G401 (cell line): ENCODE data around the gene GALNS. TPM values are rescaled to one million over a fixed set of nuclear protein-coding genes. Genes with fewer than 3 reads are reported as not detected.

Source experiments
- DNase-seq: peaks from one replicate; pipeline ENCODE4 v3.0.0-alpha.2; 2015; ENCODE audit warnings: low spot score
- in situ Hi-C: cut with HindIII; loops from 2 replicates; pipeline ENCODE4 v1.10.0; 2016; ENCODE audit warnings: low sequenced_read_pairs, mixed read lengths
- total RNA-seq: library from RNA; depleted of rRNA; stranded (reverse); fragments of >200 nt; shearing (Covaris generic); gene quantifications from 2 replicates; pipeline ENCODE4 v1.2.3, GENCODE V29; 2014

Gene GALNS
- total RNA-seq, 1 experiment from 2014 or later, result 12.3 TPM

GRCh38 chr16:88842308-88842756, 14.4 kb downstream of the GALNS start:
- in situ Hi-C loops, result no loop called here

GRCh38 chr16:88841521-88842307, 15.0 kb downstream of the GALNS start:
- in situ Hi-C loops, result no loop called here
- no peak for DNase-seq

More at GRCh38 chr16:88842308-88842756, 14.4 kb downstream of the GALNS start:
- no peak for DNase-seq

DNA sequence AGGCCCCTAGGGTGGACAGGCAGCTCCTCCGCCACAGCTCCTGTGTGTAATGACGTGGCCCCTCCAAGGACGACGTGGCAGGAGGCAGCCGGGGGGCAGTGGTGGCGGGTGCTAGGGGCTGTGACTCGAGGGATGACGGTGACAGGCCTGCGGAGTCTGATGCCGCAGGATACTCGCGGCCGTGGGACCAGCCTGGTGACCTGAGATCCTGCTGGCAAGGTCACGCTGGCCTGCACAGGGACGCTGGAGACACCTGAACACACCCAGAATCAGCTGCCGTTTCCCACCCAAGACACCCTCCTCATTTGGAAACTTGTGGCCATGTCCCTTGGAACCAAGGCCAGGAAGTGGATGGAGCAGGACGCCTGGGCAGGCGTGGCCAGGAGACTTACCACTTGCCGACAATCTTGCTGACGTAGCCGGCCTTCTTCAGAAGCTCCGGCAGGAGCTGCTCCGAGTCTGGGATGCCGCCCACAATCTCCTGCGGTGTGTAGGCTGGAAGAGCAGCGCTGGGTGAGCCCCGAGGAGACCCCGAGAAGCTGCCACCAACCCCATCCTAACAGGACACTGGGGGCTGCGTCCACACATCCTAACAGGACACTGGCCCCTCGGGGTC, 16.0 kb downstream of the GALNS start:
- in situ Hi-C loops, result no loop called here

GRCh38 chr16:88839745-88840599, 16.8 kb downstream of the GALNS start:
- no peak for DNase-seq
- in situ Hi-C loops, result no loop called here

More for the DNA sequence above, 16.0 kb downstream of the GALNS start:
- DNase-seq, result no peak

DNA sequence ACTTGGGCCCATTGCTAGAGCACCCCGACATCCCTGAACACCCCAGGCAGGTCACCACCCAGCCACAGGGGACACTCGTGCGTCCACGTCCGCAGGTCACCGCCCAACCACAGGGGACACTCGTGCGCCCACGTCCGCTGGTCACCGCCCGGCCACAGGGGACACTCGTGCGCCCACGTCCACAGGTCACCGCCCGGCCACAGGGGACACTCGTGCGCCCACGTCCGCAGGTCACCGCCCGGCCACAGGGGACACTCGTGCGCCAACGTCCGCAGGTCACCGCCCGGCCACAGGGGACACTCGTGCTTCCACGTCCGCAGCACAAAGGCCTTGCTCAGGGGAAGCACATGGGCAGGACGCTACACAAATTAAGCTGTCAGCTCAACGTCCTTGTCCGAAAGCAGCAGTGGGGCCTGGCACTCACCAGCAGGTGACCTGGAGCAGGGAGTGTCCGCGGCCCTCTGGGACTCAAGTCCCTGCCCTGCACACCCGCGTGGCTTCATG, 17.7 kb downstream of the GALNS start:
- no peak for DNase-seq

DNA sequence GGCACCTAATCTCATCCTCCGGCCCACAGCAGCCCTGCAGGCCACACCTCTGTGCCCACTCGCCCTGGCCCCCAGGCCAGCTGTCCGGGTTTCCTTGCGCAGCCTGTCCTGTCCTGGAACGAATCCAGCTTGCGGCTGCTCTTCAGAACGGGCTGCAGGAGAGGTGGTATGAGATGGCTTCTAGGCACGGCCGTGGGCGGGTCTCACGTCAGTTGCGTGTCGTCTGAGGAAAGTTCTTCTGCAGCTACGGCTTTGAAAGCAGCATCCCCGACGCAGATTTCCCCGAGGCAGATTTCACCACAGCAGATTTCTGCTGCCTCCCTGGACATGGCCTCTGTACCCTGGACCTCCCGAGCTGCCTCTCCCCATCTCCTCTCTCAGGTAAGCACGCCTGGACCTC, 18.2 kb downstream of the GALNS start:
- no peak for DNase-seq
- in situ Hi-C loops, result no loop called here

More for the DNA sequence above, 17.7 kb downstream of the GALNS start:
- in situ Hi-C loops, result no loop called here

DNA sequence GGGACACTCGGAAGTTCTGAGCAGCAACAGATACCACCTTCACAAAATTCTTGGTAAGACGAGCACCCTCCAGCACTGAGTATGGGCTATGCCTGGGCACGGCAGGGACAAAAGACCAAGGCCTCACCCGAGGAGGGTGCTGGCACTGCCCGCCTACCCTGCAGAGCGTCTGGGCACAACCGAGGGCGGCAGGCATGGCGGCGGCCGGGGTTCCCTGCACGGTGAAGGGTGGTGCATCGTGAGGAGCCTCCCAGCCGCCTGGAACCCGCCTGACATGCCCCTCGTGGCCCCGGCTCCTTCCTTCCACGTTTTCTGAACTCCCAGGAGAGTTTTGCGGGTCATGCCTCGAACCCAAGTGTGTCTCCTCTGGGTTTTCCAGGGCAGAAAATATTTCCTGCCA, 18.9 kb downstream of the GALNS start:
- in situ Hi-C loops, result no loop called here
- DNase-seq, result no peak

DNA sequence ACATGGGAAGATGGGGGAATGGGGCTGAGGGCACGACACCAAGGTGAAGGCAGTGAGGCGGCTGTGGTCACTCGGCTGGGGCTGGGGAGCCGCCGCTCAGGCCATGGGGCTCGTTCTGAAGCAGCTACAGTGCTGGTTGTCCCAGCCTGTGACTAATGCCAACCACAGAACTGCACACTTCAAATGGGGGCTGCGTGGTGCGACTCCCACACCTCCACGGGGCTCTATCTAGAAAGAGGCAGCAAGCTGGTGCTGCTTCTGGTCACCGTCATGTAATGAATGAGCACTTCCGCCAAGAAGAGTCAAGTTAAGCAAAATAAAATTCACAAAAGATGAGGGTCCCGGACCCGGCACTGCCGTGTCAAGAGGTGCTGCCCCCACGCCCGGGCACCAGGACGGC, 20.0 kb downstream of the GALNS start:
- no peak for DNase-seq
- in situ Hi-C loops, result no loop called here

- in situ Hi-C loops, result no loop called here
- no peak for DNase-seq
Measured at GRCh38 chr16:88835818-88836217, 20.9 kb downstream of the GALNS start.

GRCh38 chr16:88835383-88835782, 21.4 kb downstream of the GALNS start:
- no peak for DNase-seq

GRCh38 chr16:88834670-88835069, 22.1 kb downstream of the GALNS start:
- no peak for DNase-seq
- in situ Hi-C loops, result no loop called here

More at GRCh38 chr16:88835383-88835782, 21.4 kb downstream of the GALNS start:
- in situ Hi-C loops, result no loop called here

- no peak for DNase-seq
- in situ Hi-C loops, result no loop called here
Measured at GRCh38 chr16:88833086-88833485, 23.7 kb downstream of the GALNS start.

DNA sequence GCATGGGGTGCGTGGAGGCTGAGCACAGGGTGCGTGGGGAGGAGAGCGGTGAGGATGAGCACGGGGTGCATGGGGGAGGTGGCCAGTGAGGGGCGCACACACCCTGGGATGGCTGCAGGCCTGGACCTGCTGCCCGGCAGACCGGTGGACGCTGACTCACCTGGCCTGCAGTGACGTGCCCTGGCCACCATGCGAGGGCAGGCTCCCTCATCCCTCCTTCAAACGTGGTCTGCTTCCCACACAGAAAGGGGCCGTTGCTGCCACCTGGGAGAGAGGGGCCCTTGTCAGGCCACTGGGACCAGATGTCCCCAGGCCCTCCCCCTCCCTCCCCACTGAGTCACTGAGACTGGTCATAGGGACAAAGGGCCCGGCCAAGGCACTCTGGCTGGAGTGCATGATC, 24.9 kb downstream of the GALNS start:
- in situ Hi-C loops, result no loop called here
- no peak for DNase-seq

DNA sequence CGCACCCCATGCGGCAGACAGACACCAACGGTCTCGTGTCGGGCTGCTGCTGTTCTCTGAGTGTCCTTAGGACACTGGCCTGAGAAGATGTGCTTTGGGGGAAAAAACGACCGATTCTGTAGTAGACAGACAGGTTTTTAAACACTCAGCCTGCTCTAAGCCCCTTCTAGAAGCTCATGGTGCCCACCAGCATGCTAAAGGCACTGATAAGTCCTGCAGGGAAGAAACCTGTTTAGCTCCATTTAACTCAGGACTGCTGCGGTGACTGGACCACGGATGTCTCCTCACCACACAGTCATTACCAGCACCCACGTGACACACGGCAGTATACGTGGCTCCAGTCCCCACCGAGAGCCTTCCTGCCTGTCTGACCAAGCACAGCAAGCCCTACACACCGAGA, 26.0 kb downstream of the GALNS start:
- DNase-seq, result no peak
- in situ Hi-C loops, result no loop called here

DNA sequence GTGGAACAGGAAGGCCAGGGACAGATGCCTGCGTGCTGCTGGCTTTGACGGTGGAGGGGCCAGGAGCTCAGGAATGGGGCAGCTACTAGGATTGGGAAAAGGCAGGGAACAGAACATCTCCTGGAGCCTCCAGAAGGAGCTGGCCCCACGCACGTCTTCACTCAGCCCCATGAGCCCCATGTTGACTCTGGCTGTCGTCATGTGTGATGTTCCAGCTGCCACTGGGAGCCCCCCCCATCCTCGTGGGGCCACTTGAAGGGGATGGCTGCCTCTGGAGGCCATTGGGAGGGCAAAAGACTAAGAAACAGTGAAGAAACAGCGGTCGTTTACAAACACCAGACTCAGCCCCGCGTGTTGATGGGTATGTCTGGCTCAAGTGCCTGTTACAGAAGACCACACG, 26.5 kb downstream of the GALNS start:
- in situ Hi-C loops, result no loop called here
- no peak for DNase-seq

- in situ Hi-C loops, result no loop called here
- no peak for DNase-seq
Measured at GRCh38 chr16:88828711-88829110, 28.0 kb downstream of the GALNS start.

GRCh38 chr16:88827727-88828126, 29.0 kb downstream of the GALNS start:
- no peak for DNase-seq
- in situ Hi-C loops, result no loop called here

DNA sequence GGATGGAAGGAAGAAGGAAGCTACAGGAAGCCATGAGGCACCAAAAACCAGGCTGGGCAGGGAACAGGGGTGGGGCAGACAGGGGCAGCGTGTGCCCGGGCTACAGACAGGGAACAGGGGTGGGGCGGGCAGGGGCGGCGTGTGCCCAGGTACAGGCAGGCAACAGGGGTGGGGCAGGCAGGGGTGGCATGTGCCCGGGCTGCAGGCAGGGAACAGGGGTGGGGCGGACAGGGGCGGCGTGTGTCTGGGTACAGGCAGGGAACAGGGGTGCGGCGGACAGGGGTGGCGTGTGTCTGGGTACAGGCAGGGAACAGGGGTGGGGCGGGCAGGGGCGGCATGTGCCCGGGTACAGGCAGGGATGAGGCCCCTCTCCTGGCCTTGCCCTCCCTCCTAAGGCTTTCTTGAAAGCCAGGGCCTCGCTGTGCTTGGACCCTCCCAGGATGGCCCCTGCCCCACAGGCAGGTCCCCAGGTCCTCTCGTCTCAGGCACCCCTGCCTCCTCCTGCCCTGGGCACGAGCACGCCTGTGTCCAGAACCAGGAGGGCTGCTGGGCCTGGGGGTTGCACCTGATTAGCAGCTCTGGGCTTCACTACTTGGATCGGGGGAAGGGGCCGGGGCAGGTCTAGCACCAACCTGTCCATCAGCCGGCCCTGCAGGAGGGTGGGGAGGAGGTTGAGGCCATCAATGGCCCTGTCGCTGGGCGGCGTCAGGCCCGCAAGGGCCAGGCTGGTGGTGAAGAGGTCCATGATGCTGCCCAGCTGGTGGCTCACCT, 30.5 kb downstream of the GALNS start:
- no peak for DNase-seq
- in situ Hi-C loops, result no loop called here

DNA sequence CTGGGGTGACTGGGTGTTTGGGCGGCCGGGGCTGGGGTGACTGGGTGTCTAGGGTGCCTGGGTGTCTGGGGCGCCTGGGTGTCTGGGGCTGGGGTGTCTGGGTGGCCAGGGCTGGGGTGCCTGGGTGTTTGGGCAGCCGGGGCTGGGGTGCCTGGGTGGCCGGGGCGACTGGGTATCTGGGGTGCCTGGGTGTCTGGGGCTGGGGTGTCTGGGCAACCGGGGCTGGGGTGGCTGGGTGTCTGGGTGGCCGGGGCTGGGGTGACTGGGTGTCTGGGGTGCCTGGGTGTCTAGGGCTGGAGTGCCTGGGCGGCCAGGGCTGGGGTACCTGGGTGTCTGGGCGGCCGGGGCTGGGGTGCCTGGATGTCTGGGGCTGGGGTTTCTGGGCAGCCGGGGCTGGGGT, 31.6 kb downstream of the GALNS start:
- in situ Hi-C loops, result no loop called here
- DNase-seq, result no peak
